ENCODE results near the gene NR0B2.
A peak's percentile ranks its signal among the peaks of the same experiment; 100 is the strongest.

The NR0B2 gene

GRCh38 chr1:26932531-26932930, 18.8 kb upstream of the NR0B2 start:
- DNase-seq, result no peak

GRCh38 chr1:26923711-26924110, 9.9 kb upstream of the NR0B2 start:
- DNase-seq, result no peak

- no peak for DNase-seq
Measured at GRCh38 chr1:26922901-26923300, 9.1 kb upstream of the NR0B2 start.

- no peak for DNase-seq
Measured at GRCh38 chr1:26922431-26922729, 8.6 kb upstream of the NR0B2 start.

GRCh38 chr1:26921540-26922430, 8.0 kb upstream of the NR0B2 start, which contains the start of gene NUDC:
Gene NUDC, plus strand, starts transcription at chr1:26921743. Its CDS starts 106 bp downstream, at chr1:26921849.
- DNase-seq, result peak; percentile 92

GRCh38 chr1:26921126-26921539, 7.4 kb upstream of the NR0B2 start:
- DNase-seq, result no peak

- DNase-seq, result no peak
Measured at GRCh38 chr1:26915204-26915842, 1.5 kb upstream of the NR0B2 start.

GRCh38 chr1:26913389-26913753, 404 bp downstream of the NR0B2 start:
- no peak for DNase-seq

- DNase-seq, result no peak
Measured at GRCh38 chr1:26912147-26912490, 1.7 kb downstream of the NR0B2 start.

- DNase-seq, result no peak
Measured at GRCh38 chr1:26911399-26912146, 2.2 kb downstream of the NR0B2 start.

GRCh38 chr1:26910343-26911160, 3.2 kb downstream of the NR0B2 start:
- no peak for DNase-seq

- no peak for DNase-seq
Measured at GRCh38 chr1:26909951-26910342, 3.8 kb downstream of the NR0B2 start.

- DNase-seq, result no peak
Measured at GRCh38 chr1:26907071-26907917, 6.5 kb downstream of the NR0B2 start.

GRCh38 chr1:26900815-26901511, 12.8 kb downstream of the NR0B2 start:
- DNase-seq, result no peak

- DNase-seq, result peak; percentile 84
Measured at GRCh38 chr1:26900001-26900814, 13.6 kb downstream of the NR0B2 start, which contains the start of gene GPATCH3. Gene GPATCH3, minus strand, starts transcription at chr1:26900467. Its CDS starts 25 bp downstream, at chr1:26900442.

GRCh38 chr1:26897351-26897750, 16.4 kb downstream of the NR0B2 start:
- no peak for DNase-seq

GRCh38 chr1:26894263-26894662, 19.5 kb downstream of the NR0B2 start:
- no peak for DNase-seq

GRCh38 chr1:26890467-26890796, 23.3 kb downstream of the NR0B2 start:
- DNase-seq, result no peak

GRCh38 chr1:26889551-26890466, 24.0 kb downstream of the NR0B2 start, which contains the start of gene GPN2:
Gene GPN2, minus strand, starts transcription at chr1:26890283. Its CDS starts 187 bp downstream, at chr1:26890096.
- DNase-seq, result peak; percentile 30

Data from NCI-H446 treated with DMSO at 0.1 percent for 48 hours (cell line).